ENCODE measurements around the gene KATNAL2.
"Not testable (repeated sequence)": the region's sequence is repeated elsewhere in the genome, so short reads cannot be mapped to it uniquely, and the experiment has no call there.

Gene KATNAL2

GRCh38 chr18:46939337-46939963 lies 22.0 kb downstream of the KATNAL2 start:
- no peak overlapping the region for H3K4me3 ChIP-seq (ENCODE audit: low read depth, low read length)
- no peak for TF ChIP-seq CTCF (IDR thresholded peaks at IDR 0.05; ENCODE audit: low read depth, low read length)

GRCh38 chr18:46939998-46940571 lies 22.7 kb downstream of the KATNAL2 start:
- no peak for TF ChIP-seq CTCF (IDR thresholded peaks at IDR 0.05; ENCODE audit: low read depth, low read length)
- H3K4me3 ChIP-seq (ENCODE audit: low read depth, low read length) = no peak overlapping the region

DNA sequence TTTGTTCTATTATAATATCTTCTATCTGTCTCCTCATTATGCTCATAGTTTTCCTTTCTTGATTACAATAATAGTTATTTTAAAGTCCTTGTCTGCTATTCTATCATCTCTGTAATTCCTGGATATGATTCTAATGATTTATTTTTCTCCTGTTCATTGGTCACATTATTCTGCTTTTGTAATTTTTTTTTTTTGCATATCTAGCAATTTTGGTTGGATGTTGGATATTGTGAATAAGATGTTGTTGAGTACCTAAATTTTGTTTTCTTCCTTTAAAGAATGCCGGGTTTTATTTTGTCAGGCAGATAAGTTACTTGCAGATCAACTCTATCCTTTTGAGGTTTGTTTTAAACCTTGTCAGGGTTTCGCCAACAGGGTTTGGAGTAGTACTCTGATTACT lies 25.2 kb downstream of the KATNAL2 start:
- H3K4me3 ChIP-seq (ENCODE audit: low read depth, low read length) = no peak overlapping the region
- no peak for TF ChIP-seq CTCF (IDR thresholded peaks at IDR 0.05; ENCODE audit: low read depth, low read length)

GRCh38 chr18:46946656-46947282 lies 29.4 kb downstream of the KATNAL2 start:
- peak overlapping the region; percentile 71 for H3K4me3 ChIP-seq (ENCODE audit: low read depth, low read length)
- TF ChIP-seq CTCF (IDR thresholded peaks at IDR 0.05; ENCODE audit: low read depth, low read length) = no peak

- H3K4me3 ChIP-seq (ENCODE audit: low read depth, low read length) = no peak overlapping the region
- peak; percentile 19; the same call in 1 of the 2 replicates for TF ChIP-seq CTCF (IDR thresholded peaks at IDR 0.05; ENCODE audit: low read depth, low read length)
Observed at GRCh38 chr18:46950064-46950656, 32.8 kb downstream of the KATNAL2 start.

GRCh38 chr18:46953195-46953594 lies 35.8 kb downstream of the KATNAL2 start:
- no peak overlapping the region for H3K4me3 ChIP-seq (ENCODE audit: low read depth, low read length)
- TF ChIP-seq CTCF (IDR thresholded peaks at IDR 0.05; ENCODE audit: low read depth, low read length) = no peak

GRCh38 chr18:46958209-46958608 lies 40.8 kb downstream of the KATNAL2 start:
- no peak overlapping the region for H3K4me3 ChIP-seq (ENCODE audit: low read depth, low read length)
- TF ChIP-seq CTCF (IDR thresholded peaks at IDR 0.05; ENCODE audit: low read depth, low read length) = no peak

DNA sequence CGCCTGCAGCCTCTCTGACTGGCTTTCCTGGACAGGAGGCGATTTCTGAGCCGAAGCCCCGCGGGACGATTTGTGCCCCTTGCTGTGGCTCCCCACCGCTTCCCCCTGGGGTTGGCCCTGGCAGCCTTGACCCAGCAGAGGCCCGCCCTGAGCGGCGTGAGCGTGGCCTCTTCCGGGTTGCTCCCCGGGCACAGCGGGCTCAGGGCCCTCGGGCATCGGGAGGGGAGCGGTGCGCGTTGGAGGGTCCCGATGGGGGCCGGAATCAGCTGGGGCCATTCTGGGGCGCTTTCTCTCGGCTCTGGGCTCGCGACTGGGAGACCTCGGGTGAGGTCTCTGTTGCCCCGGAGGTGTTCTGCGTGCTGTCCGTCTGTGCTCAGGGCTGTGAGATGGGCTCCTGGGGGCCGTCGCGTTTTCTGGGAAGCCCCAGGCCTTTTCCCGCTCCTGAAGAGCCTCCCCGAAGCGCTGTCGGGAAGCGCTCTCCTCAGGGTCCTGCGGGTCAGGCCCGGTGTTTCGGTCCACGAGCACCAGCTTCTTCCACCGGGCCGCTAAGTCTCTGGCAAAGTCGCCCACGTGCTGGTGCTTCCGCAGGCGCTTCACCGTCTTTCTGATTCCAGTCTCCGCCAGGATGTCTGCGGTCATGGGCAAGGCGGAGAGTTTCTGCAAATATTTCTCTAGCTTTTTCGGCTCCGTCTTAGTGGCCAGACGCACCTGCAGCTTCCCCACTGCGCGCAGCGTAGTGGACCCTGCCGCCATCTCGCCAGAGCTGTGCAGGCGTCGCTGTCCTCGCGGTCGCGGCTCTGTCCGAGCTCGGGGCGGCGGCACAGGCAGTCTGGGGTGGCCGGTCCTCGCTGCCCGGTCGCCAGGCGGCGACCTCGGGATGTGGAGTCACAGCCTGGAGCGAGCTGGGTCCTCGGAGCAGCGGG lies 46.5 kb downstream of the KATNAL2 start:
- H3K4me3 ChIP-seq (ENCODE audit: low read depth, low read length) = not testable (repeated sequence)

DNA sequence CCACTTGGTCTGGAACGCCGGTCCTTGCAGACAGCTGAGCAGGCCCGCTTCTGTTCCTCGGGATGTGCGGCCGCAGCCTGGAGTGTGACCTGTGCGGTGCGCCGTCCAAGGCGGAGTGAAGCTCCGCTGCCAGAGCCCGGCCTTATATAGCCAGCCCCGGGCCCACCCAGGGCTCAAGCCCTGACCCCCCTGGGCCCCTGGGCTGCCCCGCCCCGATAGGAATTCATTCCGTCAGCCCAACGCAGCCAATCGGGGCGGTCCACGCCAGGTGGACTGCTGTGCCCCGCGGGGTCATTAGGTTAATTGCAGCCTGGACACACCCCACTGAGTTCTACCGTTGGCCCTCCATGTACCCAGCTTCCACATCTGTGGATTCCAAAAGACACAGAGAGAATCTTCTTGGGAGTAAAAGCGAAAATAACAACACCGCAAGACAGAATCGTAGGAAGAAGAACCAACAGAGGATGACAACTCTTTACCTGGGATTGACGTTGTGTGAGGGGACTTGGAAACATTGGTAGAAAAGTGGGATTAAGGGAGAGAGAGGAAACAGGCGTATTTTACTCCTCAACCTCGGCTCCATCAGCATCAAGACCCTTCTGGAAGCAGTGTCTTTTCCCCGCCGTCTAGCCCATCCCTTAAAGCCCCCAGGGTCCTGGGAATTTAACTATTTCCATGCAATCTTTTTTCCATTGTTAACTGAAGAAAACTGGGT lies 47.3 kb downstream of the KATNAL2 start:
- H3K4me3 ChIP-seq (ENCODE audit: low read depth, low read length) = not testable (repeated sequence)

Measured in WI38 (cell line).